Endothelial cell (in vitro differentiated cells): ENCODE results near the gene NXN. TPM values are rescaled to one million over a fixed set of nuclear protein-coding genes. Genes with fewer than 3 reads are reported as not detected.

Experiments used
- DNase-seq: peaks from one replicate; pipeline ENCODE4 v3.0.0; 2021; ENCODE audit warnings: low spot score
- H3K27ac Mint-ChIP-seq: one replicate; pipeline ENCODE4 v1.8.0; 2021; ENCODE audit warnings: mixed read lengths, inconsistent platforms; ENCODE audit not compliant: unreplicated experiment
- H3K27me3 Mint-ChIP-seq: one replicate; pipeline ENCODE4 v1.8.0; 2021; ENCODE audit warnings: mild to moderate bottlenecking, moderate library complexity, mixed read lengths, inconsistent platforms; ENCODE audit not compliant: unreplicated experiment
- H3K36me3 Mint-ChIP-seq: one replicate; pipeline ENCODE4 v1.8.0; 2021; ENCODE audit warnings: mild to moderate bottlenecking, low read depth, mixed read lengths, inconsistent platforms; ENCODE audit not compliant: unreplicated experiment
- H3K4me1 Mint-ChIP-seq: one replicate; pipeline ENCODE4 v1.8.0; 2021; ENCODE audit warnings: mild to moderate bottlenecking, mixed read lengths, inconsistent platforms; ENCODE audit not compliant: unreplicated experiment
- H3K4me3 Mint-ChIP-seq: one replicate; pipeline ENCODE4 v1.8.0; 2021; ENCODE audit warnings: mild to moderate bottlenecking, mixed read lengths, inconsistent platforms; ENCODE audit not compliant: unreplicated experiment
- H3K9me3 Mint-ChIP-seq: one replicate; pipeline ENCODE4 v1.8.0; 2021; ENCODE audit warnings: mixed read lengths, inconsistent platforms; ENCODE audit not compliant: unreplicated experiment
- CTCF ChIP-seq: fragments of 200-600 bp; sonication (generic); IDR thresholded peaks from one replicate; pipeline ENCODE4 v1.5.0; 2021; ENCODE audit warnings: antibody characterized with exemption; ENCODE audit not compliant: unreplicated experiment
- total RNA-seq: library from RNA; stranded (reverse); fragmentation: NEBNext Ultra II Directional; extraction: Animal tissue kit (Norgen Biotek cat#: 25700); gene quantifications from one replicate; pipeline ENCODE4 v1.2.1, GENCODE V29; 2021; ENCODE audit not compliant: unreplicated experiment

The NXN gene
- total RNA-seq, 1 donor from 2014 or later = 53.9 TPM

- DNase-seq = no peak
- H3K36me3 Mint-ChIP-seq = peaks cover 8% of the 10 kb centered on the region
- peaks cover 5% of the 10 kb centered on the region for H3K4me1 Mint-ChIP-seq
- H3K4me3 Mint-ChIP-seq = no peak overlapping the region
- H3K27ac Mint-ChIP-seq = no peak overlapping the region
- H3K27me3 Mint-ChIP-seq = peaks cover 3% of the 10 kb centered on the region
- TF ChIP-seq CTCF = no peak
- H3K9me3 Mint-ChIP-seq = no peaks in the 10 kb centered on the region
Observed at GRCh38 chr17:970364-970763, 9.2 kb downstream of the NXN start.

- peaks cover 3% of the 10 kb centered on the region for H3K27me3 Mint-ChIP-seq
- no peak for TF ChIP-seq CTCF
- H3K4me3 Mint-ChIP-seq = no peak overlapping the region
- H3K27ac Mint-ChIP-seq = peak overlapping the region; percentile 34
- H3K9me3 Mint-ChIP-seq = no peaks in the 10 kb centered on the region
- no peak for DNase-seq
- peaks cover 8% of the 10 kb centered on the region for H3K36me3 Mint-ChIP-seq
- H3K4me1 Mint-ChIP-seq = peaks cover 4% of the 10 kb centered on the region
Observed at GRCh38 chr17:969811-970355, 9.7 kb downstream of the NXN start.

- DNase-seq = no peak
- Mint-ChIP-seq H3K9me3 (no peaks in the 10 kb centered on the region), H3K4me1 (peaks cover 6% of the 10 kb centered on the region), H3K27ac (no peak overlapping the region), H3K27me3 (peaks cover 6% of the 10 kb centered on the region), H3K36me3 (peaks cover 8% of the 10 kb centered on the region), H3K4me3 (no peak overlapping the region)
- TF ChIP-seq CTCF = no peak
Observed at GRCh38 chr17:968812-969730, 10.5 kb downstream of the NXN start.

- Mint-ChIP-seq H3K9me3 (no peaks in the 10 kb centered on the region), H3K4me3 (no peak overlapping the region), H3K36me3 (peaks cover 8% of the 10 kb centered on the region), H3K27me3 (peaks cover 8% of the 10 kb centered on the region), H3K4me1 (peaks cover 6% of the 10 kb centered on the region), H3K27ac (no peak overlapping the region)
- TF ChIP-seq CTCF = no peak
- no peak for DNase-seq
Observed at GRCh38 chr17:967122-967521, 12.5 kb downstream of the NXN start.
